Measurements from ENCODE around the gene PCDHB16. TPM values are rescaled to one million over a fixed set of nuclear protein-coding genes. Genes with fewer than 3 reads are reported as not detected.
A peak's percentile ranks its signal among the peaks of the same experiment; 100 is the strongest.
"Not testable (repeated sequence)": the region's sequence is repeated elsewhere in the genome, so short reads cannot be mapped to it uniquely, and the experiment has no call there.

Gene PCDHB16
- total and polyA plus RNA-seq, 9 donors = 3.1 to 11.1 (median 6.6) TPM

- DNase-seq = no peak
- Histone ChIP-seq H3K36me3 (no peaks in the 10 kb centered on the region), H3K4me3 (no peak within 1 kb of the TSS), H3K27ac (no peak within 1 kb of the TSS), H3K4me1 (ENCODE audit: insufficient read depth) (no peaks in the 10 kb centered on the region), H3K9me3 (peaks cover 6 to 18% of the 10 kb centered on the region in 2 donors), H3K27me3 (no peaks in the 10 kb centered on the region)
- 18 to 47% (median 45%) methylated on average over 21 of the region's 21 CpGs for WGBS, 3 donors
- TF ChIP-seq EP300 (IDR thresholded peaks at IDR 0.05) (no peak), POLR2A (IDR thresholded peaks at IDR 0.05) (no peak)
- TF ChIP-seq, protein P1, sequence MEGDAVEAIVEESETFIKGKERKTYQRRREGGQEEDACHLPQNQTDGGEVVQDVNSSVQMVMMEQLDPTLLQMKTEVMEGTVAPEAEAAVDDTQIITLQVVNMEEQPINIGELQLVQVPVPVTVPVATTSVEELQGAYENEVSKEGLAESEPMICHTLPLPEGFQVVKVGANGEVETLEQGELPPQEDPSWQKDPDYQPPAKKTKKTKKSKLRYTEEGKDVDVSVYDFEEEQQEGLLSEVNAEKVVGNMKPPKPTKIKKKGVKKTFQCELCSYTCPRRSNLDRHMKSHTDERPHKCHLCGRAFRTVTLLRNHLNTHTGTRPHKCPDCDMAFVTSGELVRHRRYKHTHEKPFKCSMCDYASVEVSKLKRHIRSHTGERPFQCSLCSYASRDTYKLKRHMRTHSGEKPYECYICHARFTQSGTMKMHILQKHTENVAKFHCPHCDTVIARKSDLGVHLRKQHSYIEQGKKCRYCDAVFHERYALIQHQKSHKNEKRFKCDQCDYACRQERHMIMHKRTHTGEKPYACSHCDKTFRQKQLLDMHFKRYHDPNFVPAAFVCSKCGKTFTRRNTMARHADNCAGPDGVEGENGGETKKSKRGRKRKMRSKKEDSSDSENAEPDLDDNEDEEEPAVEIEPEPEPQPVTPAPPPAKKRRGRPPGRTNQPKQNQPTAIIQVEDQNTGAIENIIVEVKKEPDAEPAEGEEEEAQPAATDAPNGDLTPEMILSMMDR (IDR thresholded peaks at IDR 0.05) = no peak
- intact Hi-C loops (cut with DNase I) = no loop called here
Observed at GRCh38 chr5:141199359-141200235, 17.4 kb downstream of the PCDHB16 start, which contains the start of gene PCDHB11. Gene PCDHB11 (plus strand): TSS chr5:141199627. CDS start chr5:141199775, 148 bp downstream.

GRCh38 chr5:141201126-141201525, 18.9 kb downstream of the PCDHB16 start:
- H3K36me3 ChIP-seq; H3K4me3 ChIP-seq; intact Hi-C loops (cut with DNase I); H3K27ac ChIP-seq; H3K27me3 ChIP-seq; DNase-seq; H3K4me1 ChIP-seq (ENCODE audit: insufficient read depth): not testable (repeated sequence)
- H3K9me3 ChIP-seq = peaks cover 6 to 23% of the 10 kb centered on the region in 2 donors
- 25 to 40% (median 28%) methylated on average over 18 to 27 of the region's 38 CpGs for WGBS, 3 donors

DNA sequence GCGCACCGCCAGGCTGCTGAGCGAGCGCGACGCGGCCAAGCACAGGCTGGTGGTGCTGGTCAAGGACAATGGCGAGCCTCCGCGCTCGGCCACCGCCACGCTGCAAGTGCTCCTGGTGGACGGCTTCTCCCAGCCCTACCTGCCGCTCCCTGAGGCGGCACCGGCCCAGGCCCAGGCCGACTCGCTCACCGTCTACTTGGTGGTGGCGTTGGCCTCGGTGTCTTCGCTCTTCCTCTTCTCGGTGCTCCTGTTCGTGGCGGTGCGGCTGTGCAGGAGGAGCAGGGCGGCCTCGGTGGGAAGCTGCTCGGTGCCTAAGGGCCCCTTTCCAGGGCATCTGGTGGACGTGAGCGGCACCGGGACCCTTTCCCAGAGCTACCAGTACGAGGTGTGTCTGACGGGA, 19.5 kb downstream of the PCDHB16 start:
- intact Hi-C loops (cut with DNase I); H3K27me3 ChIP-seq; H3K4me3 ChIP-seq; H3K36me3 ChIP-seq; DNase-seq; H3K4me1 ChIP-seq (ENCODE audit: insufficient read depth); H3K27ac ChIP-seq: not testable (repeated sequence)
- 26 to 36% (median 29%) methylated on average over 8 to 31 of the region's 35 CpGs for WGBS, 3 donors
- peaks cover 6 to 23% of the 10 kb centered on the region in 2 donors for H3K9me3 ChIP-seq

DNA sequence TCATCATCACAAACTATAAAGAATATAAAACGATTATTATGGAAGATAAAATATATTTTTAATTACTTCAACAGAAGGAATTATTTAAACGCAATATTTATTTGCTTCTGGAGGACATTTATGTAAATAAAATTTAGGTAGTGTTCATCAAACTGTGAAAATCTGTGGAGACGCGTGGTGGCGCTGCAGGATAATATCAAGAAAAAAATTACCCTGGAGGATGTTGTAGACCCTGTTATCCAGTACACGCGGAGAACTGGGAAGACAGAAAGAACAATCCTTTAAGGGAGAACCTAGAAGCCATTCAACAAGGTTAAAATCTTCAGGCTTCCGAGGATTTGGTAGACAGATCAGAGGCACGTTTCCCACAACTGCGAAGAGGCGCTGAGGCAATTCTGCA, 26.3 kb downstream of the PCDHB16 start, which contains the start of gene PCDHB12:
Gene PCDHB12, plus strand, starts transcription at position 242 of the 400 bp plus-strand sequence. CDS start 189 bp downstream, outside the sequence.
- H3K4me3 ChIP-seq = peak within 1 kb of the TSS; percentile 1
- WGBS, 3 donors = 14 to 22% (median 20%) methylated on average over 11 of the region's 11 CpGs
- peaks cover 0 to 33% of the 10 kb centered on the region in 2 donors for H3K9me3 ChIP-seq
- H3K36me3 ChIP-seq = no peaks in the 10 kb centered on the region
- no peaks in the 10 kb centered on the region for H3K27me3 ChIP-seq
- no peak within 1 kb of the TSS for H3K27ac ChIP-seq
- TF ChIP-seq EP300 (IDR thresholded peaks at IDR 0.05) = no peak
- TF ChIP-seq POLR2A (IDR thresholded peaks at IDR 0.05) = no peak
- TF ChIP-seq, protein P1 (IDR thresholded peaks at IDR 0.05) = no peak
- peak in 3 of 5 donors; percentile 19 to 44 (median 23) for DNase-seq
- H3K4me1 ChIP-seq (ENCODE audit: insufficient read depth) = no peaks in the 10 kb centered on the region
- intact Hi-C loops (cut with DNase I) = no loop called here

DNA sequence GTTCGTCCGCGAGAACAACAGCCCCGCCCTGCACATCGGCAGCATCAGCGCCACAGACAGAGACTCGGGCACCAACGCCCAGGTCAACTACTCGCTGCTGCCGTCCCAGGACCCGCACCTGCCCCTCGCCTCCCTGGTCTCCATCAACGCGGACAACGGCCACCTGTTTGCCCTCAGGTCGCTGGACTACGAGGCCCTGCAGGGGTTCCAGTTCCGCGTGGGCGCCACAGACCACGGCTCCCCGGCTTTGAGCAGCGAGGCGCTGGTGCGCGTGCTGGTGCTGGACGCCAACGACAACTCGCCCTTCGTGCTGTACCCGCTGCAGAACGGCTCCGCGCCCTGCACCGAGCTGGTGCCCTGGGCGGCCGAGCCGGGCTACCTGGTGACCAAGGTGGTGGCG, 28.1 kb downstream of the PCDHB16 start:
- H3K36me3 ChIP-seq; intact Hi-C loops (cut with DNase I); DNase-seq; H3K4me3 ChIP-seq; H3K4me1 ChIP-seq (ENCODE audit: insufficient read depth); H3K27ac ChIP-seq; H3K27me3 ChIP-seq: not testable (repeated sequence)
- WGBS, 3 donors = 24 to 47% (median 24%) methylated on average over 21 to 39 of the region's 39 CpGs
- H3K9me3 ChIP-seq = peaks cover 0 to 43% of the 10 kb centered on the region in 2 donors

DNA sequence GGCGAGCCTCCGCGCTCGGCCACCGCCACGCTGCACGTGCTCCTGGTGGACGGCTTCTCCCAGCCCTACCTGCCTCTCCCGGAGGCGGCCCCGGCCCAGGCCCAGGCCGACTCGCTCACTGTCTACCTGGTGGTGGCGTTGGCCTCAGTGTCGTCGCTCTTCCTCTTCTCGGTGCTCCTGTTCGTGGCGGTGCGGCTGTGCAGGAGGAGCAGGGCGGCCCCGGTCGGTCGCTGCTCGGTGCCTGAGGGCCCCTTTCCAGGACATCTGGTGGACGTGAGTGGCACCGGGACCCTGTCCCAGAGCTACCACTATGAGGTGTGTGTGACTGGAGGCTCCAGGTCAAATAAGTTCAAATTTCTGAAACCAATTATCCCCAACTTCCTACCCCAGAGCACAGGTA, 28.7 kb downstream of the PCDHB16 start:
- H3K36me3 ChIP-seq; DNase-seq; intact Hi-C loops (cut with DNase I); H3K4me1 ChIP-seq (ENCODE audit: insufficient read depth); H3K4me3 ChIP-seq; H3K27ac ChIP-seq; H3K27me3 ChIP-seq: not testable (repeated sequence)
- peaks cover 0 to 38% of the 10 kb centered on the region in 2 donors for H3K9me3 ChIP-seq
- 17 to 42% (median 19%) methylated on average over 10 to 21 of the region's 27 CpGs for WGBS, 3 donors

GRCh38 chr5:141213656-141214339, 31.6 kb downstream of the PCDHB16 start, which contains the start of gene PCDHB13:
Gene PCDHB13 (plus strand): TSS chr5:141213919. CDS start chr5:141214124, 205 bp downstream.
- 9 to 12% (median 10%) methylated on average over 12 to 13 of the region's 18 CpGs for WGBS, 3 donors
- H3K9me3 ChIP-seq = peaks cover 0 to 42% of the 10 kb centered on the region in 2 donors
- H3K27me3 ChIP-seq; H3K27ac ChIP-seq; H3K4me3 ChIP-seq; intact Hi-C loops (cut with DNase I); H3K36me3 ChIP-seq; H3K4me1 ChIP-seq (ENCODE audit: insufficient read depth): not testable (repeated sequence)
- DNase-seq = peak in 2 of 5 donors; percentile 41 to 54

- H3K27ac ChIP-seq; H3K4me1 ChIP-seq (ENCODE audit: insufficient read depth); H3K36me3 ChIP-seq; intact Hi-C loops (cut with DNase I); H3K27me3 ChIP-seq; H3K4me3 ChIP-seq; DNase-seq: not testable (repeated sequence)
- peaks cover 0 to 34% of the 10 kb centered on the region in 2 donors for H3K9me3 ChIP-seq
- WGBS, 3 donors = 46 to 67% (median 60%) methylated on average over 10 to 12 of the region's 12 CpGs
Observed at GRCh38 chr5:141214583-141214982, 32.4 kb downstream of the PCDHB16 start.

GRCh38 chr5:141215504-141215903, 33.3 kb downstream of the PCDHB16 start:
- H3K9me3 ChIP-seq = peaks cover 0 to 28% of the 10 kb centered on the region in 2 donors
- H3K36me3 ChIP-seq; H3K4me3 ChIP-seq; H3K27me3 ChIP-seq; intact Hi-C loops (cut with DNase I); H3K27ac ChIP-seq; DNase-seq; H3K4me1 ChIP-seq (ENCODE audit: insufficient read depth): not testable (repeated sequence)
- WGBS, 3 donors = 25 to 35% (median 34%) methylated on average over 28 to 34 of the region's 40 CpGs
